Activated CD8-positive, alpha-beta memory T cell treated with anti-CD3 and anti-CD28 coated beads, Interleukin-2, amount 50 U/mL, for 4 hours (primary cell): ENCODE data around the gene CKB.

Experiments
- DNase-seq: peaks from one replicate; pipeline ENCODE4 v3.0.0-alpha.2; 2020

Gene CKB

DNA sequence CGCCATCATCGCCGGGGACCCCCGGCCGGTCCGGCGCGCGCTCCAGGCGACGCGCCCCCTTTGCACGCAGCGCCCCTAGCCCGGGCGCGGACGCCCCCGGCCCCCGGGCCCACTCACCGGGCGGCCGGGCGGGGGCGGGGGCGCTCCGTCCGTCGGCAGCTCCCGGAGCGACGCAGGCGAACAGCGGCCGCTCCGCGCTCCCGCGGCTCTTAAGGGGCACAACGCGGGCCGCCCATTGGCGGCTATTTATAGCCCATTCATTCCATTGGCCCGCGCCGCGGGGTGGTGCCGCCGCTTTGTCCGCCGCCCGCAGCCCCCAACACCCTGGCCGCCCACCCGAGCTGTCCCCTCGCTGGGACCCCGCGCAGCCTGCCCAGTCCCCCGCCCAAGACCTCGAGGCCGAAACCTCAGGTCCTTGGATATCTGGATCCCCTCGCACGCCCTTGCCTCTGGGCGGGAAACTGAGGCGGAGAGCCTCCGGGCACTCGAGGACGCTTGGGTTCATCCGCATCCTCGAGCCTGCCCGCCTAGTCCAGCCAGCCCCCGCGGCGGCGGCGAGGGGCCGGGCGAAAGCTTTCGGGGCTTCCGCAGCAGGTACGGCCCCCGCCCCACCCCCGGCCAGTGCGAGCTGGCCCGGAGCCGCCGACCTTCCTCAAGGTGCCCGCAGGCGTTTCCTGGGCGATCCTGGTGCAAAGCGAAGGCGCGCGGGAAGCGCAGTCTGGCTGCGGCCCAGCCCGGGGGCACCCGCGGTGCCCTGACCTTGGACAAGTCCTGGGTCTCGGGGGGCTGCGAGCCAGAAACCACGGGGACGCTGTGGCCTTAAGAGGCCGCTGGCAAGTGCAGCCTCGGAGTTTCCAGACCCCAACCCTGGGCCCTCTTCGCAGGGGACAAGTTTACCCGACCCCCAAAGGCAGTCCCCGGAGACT, at the start of gene CKB:
TSS of gene CKB (minus strand) at position 182 of the 926 bp plus-strand sequence. CDS start 337 bp downstream, outside the sequence.
- no peak for DNase-seq

DNA sequence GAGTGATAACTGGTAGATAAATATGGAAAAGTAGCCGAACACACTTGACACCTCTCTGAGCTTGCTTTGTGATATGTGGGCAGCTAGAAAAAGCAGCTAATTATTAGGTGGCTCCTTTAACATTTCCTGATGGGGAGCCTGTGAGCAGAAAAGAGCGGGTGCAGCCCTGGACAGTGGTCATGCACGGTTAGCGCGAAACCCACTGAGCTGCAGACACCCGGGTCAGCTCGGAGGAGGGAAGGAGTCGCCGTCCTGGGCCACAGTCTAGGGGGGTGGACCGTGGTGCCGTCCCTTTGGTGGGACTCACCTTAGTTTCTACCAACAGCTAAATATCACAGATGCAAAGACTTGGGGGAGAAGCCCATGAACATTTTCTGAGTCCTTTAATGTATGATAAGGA, 46.8 kb upstream of the CKB start:
- no peak for DNase-seq

DNA sequence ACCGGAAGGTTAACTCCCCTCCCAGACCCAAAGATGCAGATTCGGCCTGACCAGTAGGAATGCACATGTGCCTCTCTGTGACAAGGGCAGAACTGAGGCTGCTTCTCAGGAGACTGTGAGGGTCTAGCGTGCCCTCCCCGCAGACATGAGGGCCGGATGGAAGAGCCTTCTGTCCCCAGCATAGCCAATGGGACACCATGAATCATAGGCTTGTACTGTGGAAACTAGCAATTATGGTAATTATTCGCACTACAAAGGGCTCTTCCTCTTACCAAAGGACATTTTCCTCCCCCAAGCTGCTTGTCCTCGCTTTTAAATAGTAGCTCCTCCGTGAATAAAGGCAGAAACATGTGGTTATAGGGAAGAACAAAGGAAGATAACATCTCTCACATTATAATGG, 46.3 kb upstream of the CKB start:
- no peak for DNase-seq

DNA sequence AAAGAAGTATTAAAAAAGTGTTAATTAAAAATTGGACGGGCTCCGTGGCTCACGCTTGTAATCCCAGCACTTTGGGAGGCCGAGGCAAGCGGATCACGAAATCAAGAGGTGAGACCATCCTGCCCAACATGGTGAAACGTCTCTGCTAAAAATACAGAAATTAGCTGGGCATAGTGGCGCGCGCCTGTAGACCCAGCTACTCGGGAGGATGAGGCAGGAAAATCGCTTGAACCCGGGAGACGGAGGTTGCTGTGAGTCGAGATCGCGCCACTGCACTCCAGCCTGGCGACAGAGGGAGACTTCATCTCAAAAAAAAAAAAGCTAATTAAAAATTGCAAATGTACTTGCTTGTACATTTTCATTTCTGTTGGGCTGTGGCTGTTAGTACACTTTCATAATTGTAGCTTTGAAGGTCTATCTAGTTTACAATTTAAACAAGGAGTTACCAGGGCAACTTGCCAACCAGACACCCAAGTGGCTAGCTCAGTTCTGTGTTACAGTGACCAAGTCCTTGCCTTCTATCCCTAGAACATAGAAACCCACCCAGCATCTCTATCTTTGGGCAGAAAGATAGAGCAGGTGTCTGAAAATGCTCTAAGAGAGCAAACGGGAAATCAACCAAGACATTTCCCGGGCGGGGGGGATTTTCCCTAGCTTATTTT, 41.3 kb upstream of the CKB start:
- DNase-seq, result no peak

DNA sequence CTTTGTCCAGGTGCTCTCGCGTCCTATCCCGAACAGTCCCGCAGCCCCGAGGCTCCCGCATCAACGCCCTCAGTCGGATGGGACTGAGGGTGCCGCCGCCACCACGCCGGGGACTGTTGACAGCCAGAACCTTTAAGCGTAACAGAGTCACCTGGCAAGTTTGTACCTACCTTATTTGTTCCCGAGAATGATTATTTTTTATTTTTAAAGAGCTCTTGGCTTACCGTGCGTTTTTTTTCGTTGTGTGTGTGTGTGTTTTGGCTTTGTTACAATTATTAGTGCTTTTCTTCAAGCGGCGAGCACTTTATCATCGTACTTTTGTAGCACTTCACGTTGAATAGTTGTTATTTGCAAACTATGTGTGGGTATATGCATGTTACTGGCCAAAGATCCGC, 40.6 kb upstream of the CKB start:
- no peak for DNase-seq

DNA sequence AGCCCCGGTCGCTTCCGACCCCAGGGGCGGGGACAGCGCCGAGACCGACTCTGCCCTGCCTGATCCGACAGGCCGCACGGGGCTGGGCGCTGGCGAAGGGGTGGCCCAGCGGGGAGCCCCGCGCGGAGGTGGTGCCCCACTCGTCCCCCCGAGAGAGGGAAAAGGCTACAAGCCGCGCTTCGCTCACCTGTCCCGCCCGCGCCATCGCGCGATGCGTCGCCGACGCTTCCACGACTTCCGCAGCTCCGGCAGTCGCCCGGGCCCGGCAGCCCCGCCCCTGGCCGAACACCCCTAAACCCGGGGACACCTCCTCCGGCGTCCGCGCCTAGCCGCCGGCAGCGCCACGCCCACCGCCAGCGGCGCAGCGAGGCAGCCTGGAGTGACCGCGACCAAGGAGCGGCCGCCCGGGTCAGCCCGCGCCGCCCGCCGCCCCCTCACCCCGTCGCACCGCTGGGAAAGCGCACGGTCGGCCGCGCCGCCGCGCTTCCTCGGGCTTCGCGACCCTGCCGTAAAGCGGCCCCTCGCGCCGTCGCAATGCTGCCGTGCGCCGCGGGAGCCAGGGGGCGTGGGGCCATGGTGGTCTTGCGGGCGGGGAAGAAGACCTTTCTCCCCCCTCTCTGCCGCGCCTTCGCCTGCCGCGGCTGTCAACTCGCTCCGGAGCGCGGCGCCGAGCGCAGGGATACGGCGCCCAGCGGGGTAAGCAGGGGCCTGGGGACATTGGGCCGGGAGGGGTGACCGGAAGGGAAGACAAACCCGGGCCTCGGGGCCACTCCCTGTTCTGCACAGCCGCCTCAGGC, 40.0 kb upstream of the CKB start, which contains the start of the genes BAG5 and COA8:
TSS of gene BAG5 (minus strand) at position 229 of the 797 bp plus-strand sequence. CDS start 1,493 bp downstream, outside the sequence.
TSS of gene COA8 (plus strand) at position 532 of the 797 bp plus-strand sequence. CDS start at position 574, 42 bp downstream.
- peak; percentile 85 for DNase-seq

DNA sequence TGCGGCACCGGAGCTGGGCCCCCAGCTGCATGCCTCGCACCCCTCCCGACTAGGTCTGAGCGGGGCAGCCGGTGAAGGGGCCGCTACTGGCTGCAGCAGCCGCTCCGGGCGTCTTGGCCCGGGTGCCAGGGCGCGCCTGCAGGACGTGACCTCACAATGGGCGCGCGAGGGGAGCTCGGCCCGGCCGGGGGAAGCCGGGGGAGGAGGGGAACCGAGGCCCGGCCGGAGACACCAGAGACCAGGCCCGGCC, 39.5 kb upstream of the CKB start:
- DNase-seq, result no peak

DNA sequence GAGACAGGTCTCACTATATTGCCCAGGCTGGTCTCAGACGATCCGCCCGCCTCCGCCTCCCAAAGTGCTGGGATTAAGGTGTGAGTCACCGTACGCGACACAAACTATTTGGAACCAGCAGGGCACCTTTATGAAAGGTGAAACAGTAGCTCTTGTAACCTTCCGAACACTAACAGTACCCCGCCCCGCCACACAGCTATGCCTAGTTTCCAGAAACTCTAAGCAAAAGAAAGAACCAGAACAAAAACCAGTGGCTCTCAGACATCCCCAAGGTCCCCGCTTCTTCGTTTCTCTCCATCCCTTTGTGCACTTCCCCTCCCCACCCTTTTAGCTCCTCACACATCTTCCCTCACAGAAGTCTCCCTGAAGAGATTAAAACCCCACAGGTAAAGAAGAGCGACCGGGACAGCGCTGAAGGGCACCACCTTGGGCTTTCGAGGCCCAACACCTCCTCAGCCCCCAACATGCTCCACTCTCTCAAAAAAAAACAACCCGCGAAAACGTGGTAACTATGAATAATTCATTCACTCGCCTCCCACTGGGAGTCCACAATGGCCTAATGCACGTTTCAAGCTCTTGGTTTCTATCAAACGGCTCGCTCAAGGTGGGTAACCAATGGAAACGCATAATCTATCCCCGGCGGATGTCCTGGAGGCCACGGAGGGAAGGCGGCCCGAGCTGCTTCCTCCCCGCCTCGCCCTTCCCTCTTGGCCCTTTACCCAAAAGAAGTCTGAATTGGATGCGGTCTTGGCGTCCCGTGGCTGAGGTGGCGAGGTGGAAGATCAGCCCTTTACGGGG, 39.0 kb upstream of the CKB start:
- no peak for DNase-seq

DNA sequence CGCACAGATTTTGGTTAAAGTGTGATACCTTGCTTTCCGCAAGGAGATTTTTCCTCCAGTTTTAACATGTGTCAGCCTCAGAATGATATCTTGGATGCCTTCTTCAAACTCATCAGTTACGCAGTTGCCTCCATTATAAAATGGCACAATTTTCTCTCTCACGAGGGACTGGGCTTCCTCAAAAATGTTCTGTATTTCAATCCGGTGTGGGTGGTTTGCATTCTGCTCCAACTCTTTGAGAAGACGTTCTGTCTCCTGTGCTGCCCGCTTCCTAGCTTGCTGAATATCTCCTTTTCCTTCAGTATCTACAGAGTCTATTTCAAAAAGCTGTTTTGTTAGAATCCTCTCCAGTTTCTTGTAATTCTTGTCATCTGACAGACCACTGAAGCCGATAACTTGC, 38.1 kb upstream of the CKB start:
- DNase-seq, result no peak

DNA sequence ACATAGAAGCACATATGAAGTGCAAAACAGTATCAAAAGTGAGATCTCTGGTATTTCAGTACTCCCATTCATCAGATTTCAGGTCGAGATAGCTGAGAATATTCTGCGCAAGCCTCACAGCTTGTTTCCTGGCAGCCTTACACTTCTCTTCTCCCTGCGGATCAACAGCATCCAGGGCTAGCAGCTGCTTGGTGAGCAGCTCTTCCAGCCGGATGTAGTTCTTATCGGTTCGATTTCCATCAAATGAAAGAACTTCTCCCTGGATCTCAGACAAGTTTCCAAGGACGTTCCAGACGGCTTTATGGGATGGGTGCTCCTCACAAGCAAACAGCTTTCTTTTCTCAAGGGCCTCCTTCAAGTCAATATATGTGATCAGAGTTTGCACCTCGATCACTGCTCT, 37.1 kb upstream of the CKB start:
- DNase-seq, result no peak

DNA sequence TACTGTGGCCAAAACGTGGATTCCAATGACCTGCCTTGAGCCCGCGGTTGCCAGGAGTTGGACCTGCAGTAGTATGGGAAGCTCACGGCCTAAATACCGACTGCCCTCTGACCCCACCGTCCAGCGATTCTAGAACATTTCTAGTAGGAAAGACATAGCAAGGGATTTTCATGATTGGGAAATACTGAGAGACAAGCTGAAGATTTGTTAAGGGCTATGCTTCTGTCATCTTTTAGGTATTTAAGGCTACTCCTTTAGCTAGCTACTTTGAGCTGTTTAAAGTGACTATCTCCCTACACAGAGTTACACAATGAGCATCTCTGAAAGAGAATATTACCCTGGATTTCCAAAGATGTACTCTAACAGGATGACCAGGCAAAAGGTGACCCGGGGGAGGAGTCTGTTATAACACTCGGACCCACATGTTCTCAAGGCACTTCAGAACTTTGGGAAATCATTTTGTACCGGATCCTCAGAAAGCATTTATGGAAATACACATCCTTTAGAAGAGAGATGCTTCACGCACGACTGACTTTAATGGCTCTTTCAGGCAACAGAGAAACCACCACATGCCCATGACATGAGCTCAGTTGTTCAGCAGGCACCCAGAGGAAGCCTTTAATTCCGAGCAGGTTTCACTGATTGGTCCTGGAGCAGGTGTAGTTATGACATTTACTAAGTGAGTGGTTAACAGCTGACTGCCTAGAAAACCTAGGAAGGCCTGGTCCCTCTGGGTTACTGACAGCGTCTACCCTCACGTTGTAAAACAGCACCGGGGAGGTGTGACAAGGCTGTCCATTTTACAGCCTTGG, 35.6 kb upstream of the CKB start:
- no peak for DNase-seq

DNA sequence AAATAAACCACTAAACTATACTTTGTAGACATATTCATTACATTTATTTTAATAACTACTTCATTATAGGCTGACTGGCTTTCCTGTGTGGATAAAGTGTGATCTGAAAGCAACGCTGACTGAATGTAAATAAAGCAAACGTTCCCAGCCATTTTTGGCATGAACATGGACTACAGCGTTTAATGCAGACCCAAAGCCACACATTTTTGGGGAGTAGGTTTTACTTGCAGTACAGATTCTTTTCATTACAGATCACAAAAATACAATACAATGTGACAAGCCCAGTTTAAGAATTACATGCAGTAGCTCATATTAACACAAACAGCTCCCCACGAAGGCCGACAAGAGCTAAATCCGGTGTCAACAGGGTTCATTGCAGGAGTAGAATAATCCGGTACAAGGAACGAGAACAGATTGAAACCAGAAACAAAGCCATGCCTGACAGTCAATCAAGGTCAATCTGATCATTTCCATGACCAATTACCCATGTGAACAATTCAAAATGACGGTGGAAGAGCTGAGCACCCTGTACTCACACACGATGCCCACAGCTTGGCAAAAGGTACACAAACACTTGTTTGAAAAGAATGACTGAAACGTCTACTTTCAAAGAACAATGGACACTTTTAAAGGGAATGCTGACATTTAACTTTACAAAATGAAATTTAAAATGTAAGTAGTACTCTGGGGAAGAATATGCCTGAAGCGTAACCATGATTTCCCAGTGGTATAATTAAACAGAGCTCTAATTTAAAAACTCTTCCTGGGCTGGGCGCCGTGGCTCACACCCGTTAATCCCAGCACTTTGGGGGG, 34.5 kb upstream of the CKB start:
- DNase-seq, result no peak

DNA sequence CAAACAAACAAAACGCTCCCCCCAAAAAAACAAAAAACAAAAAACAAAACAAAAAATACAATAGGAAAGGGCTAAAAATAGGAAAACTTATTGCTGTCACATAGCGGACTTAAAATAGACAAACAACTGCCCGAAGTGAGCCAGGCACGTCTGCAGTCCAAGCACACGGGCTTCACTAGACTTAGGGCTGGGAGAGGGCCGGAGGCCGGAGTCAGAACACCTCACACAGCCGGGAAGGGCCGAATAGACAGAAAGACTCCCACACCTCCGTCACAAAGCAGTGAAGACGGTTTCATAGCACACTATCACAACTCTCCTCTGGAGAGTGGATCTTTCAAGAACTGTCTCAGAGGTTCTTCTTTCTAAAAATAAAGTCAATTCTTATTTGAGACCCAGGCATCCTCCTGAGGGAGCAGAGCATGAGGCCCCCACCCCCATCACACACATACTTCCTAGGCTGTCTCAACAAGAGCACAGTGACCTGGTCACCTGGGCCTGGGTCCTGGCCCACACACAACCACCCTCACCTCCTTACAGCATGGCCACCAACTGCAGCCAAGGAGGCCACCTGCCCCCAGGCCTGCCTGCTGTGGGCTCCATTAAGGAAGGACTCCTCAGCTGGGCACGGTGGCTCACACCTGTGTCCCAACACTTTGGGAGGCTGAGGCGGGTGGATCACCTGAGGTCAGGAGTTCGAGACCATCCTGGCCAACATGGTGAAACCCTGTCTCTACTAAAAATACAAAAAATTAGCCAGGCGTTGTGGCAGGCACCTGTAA, 33.1 kb upstream of the CKB start:
- DNase-seq, result no peak

DNA sequence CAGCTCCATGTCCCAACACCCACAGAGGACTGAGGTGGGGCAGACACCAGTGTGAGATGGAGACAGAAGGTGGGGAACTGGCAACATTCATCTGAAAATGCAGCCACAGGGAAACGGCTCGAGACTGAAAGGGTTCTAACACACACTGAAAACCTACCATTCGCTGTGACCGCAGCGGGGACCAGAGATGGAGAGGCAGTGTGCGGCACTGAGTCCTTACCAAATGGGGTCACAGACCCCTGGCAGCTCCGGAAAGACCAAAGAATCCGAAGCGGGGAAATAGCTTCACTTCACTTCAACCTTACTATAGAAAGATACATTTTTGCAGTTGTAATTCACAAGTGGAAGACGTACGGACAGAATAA, 30.2 kb upstream of the CKB start:
- DNase-seq, result no peak

DNA sequence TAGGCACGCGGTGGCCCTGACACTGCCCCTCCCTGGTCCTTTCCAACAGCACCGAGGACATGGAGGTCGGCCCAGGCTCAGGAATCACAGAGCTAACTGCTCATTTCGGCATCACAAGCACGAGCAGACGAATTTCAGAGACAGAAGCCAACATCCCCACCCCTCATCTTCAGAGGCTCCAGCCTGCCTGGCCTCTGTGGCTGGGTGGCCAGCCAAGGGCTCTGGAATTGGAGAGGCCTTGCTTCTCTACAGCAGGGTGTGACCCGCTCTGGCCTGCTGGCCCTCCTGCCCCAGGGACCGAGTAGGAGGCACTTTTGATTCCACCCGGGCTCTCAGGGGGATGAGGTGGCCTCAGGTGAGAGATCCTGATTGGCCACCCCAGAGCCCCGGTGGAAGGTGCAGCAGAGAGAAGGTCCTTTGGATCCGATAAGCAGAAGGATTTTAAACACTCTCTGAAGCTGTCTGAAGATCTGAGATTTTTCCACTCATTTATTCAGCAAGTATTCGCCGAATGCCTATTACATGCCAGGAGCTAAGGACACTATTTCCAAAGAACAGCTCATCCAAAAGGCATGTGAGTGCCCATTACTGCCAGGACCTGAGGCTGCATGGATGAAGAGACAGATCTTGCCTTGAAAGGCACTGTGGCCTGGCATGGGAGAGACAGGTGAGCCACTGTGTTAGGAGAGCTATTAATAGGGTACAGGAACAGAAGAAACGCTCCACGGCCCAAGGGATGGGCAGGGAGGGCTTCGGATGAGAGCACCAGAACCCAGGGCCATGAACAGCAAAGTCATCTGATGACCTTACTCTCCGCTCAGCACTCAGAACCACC, 29.6 kb upstream of the CKB start:
- DNase-seq, result peak; percentile 7

DNA sequence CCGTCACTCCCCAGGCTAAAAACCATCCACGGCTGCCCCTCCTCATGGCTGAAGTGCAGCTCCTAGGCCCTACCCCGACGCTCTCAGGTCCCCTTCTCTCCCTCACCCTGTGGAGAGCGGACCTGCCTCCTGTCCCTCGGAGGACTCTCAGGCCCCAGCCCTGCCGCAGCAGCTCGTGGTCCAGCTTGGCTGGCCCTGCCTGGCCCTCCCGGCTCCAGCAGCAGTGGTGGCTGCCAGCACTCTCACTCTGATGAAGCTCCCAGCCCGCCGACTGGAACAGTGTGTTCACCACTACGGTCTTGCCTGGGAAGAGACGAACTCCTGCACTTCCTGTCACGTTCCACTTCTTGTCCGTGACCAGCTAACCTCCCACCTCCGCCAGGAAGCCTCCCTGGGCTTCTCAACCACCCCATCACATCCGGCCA, 28.7 kb upstream of the CKB start:
- peak; percentile 10 for DNase-seq

DNA sequence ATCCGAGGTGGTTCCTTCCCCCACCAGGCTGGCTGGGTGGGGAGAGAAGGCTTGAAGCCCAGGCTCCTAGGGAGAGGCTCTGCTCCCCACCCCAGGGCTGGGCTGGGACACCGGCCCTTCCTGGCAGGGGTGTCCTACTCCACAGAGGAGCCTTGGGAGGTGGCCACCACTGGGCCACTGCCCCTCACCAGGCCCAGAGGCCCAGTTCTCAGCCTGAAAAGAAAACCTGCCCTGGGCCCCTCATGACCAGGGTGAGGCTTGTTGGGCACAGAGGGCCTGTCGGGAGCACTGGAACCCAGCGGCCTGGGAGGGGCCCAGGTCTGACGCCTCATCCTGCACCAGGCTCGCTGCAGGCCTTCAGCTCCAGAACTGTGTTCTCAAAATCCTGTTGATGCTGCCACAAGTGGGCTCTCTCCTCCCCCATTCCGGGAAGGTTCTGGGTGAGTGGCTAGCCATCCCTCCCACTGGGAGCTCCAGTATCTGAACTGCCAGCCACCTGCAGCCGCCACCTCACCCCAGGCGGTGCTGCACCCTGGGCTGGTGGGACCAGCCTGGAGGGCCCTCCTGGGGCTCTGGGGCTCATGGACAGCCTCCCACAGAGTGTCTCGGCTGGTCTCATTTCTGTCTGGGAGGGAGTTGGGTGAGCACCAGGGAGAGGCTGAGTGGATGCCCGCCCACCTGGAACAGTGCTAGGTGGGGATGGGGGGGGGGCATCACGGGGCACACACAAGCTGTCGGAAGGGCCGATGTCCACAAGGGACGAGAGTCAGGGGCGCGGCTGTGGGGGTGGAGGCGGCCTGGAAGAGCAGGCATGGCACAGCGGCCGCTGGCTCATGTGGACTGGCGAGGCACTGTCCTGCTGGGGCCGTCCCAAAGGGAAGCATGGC, 28.1 kb upstream of the CKB start:
- peak; percentile 5 for DNase-seq
